Keratinocyte (primary cell): Measurements from ENCODE around the gene DNAH17.

Source experiments
- CTCF ChIP-seq, 3 experiments: IDR thresholded peaks in 1 of 3; conservative IDR thresholded peaks in 1 of 3; optimal IDR thresholded peaks in 1 of 3; 2 replicates in 2 of 3; 3 replicates in 1 of 3; pipeline versions ENCODE3 to v1.5.1; 2011; ENCODE audit warnings: low read length in 3 of 3, mild to moderate bottlenecking in 3 of 3, moderate library complexity in 2 of 3, control low read depth in 1 of 3, inconsistent platforms in 1 of 3; ENCODE audit not compliant: insufficient read depth in 2 of 3; ENCODE audit errors: extremely low read depth in 1 of 3
- EZH2 ChIP-seq: IDR thresholded peaks from one replicate; pipeline ENCODE4 v1.6.1; 2012; ENCODE audit warnings: inconsistent platforms, mild to moderate bottlenecking, low read length, moderate library complexity

GRCh38 chr17:78418326-78419026, 158.7 kb downstream of the DNAH17 start:
- TF ChIP-seq CTCF (optimal IDR thresholded peaks at IDR 0.05 in 1 of 3, IDR thresholded peaks at IDR 0.05 in 1 of 3, conservative IDR thresholded peaks at IDR 0.05 in 1 of 3; ENCODE audit: extremely low read depth in 1 of 3, insufficient read depth in 2 of 3, low read length in 3 of 3) = no peak
- no peak for TF ChIP-seq EZH2
